Fibroblast of villous mesenchyme (primary cell): Measurements from ENCODE around the gene GALNT14. TPM values are rescaled to one million over a fixed set of nuclear protein-coding genes. Genes with fewer than 3 reads are reported as not detected.

Experiments used
- DNase-seq: peaks from one replicate; pipeline ENCODE4 v3.0.0-alpha.2; 2010; ENCODE audit warnings: low read depth
- H3K4me3 ChIP-seq: 2 replicates; pipeline ENCODE4 v1.5.1; 2011; ENCODE audit warnings: low read depth, mild to moderate bottlenecking, low read length
- CTCF ChIP-seq: IDR thresholded peaks from 2 replicates; pipeline ENCODE4 v1.5.1; 2012; ENCODE audit warnings: low read depth, mild to moderate bottlenecking, low read length; ENCODE audit not compliant: insufficient read depth
- total RNA-seq: library from RNA; depleted of rRNA; stranded (reverse); fragments of >200 nt; gene quantifications from 2 replicates; pipeline ENCODE4 v1.2.3, GENCODE V29; 2012

The GALNT14 gene
- total RNA-seq, 1 donor, result under 0.01 TPM

GRCh38 chr2:30958193-30958917 lies 179.9 kb downstream of the GALNT14 start:
- H3K4me3 ChIP-seq, result no peak overlapping the region
- DNase-seq, result no peak
- TF ChIP-seq CTCF, result no peak

- no peak for TF ChIP-seq CTCF
- no peak for DNase-seq
- no peak overlapping the region for H3K4me3 ChIP-seq
Measured at GRCh38 chr2:30957591-30957990, 180.6 kb downstream of the GALNT14 start.

- no peak overlapping the region for H3K4me3 ChIP-seq
- TF ChIP-seq CTCF, result no peak
- no peak for DNase-seq
Measured at GRCh38 chr2:30956995-30957394, 181.2 kb downstream of the GALNT14 start.

- H3K4me3 ChIP-seq, result no peak overlapping the region
- DNase-seq, result no peak
- TF ChIP-seq CTCF, result no peak
Measured at GRCh38 chr2:30955516-30956132, 182.6 kb downstream of the GALNT14 start.

GRCh38 chr2:30950339-30950738 lies 187.9 kb downstream of the GALNT14 start:
- TF ChIP-seq CTCF, result no peak
- H3K4me3 ChIP-seq, result no peak overlapping the region
- DNase-seq, result no peak

GRCh38 chr2:30949435-30949834 lies 188.8 kb downstream of the GALNT14 start:
- no peak overlapping the region for H3K4me3 ChIP-seq
- no peak for TF ChIP-seq CTCF
- no peak for DNase-seq
